HL-60 (cell line): ENCODE results near the gene LRATD1.

Experiments used
- DNase-seq, 2 experiments: peaks; one replicate each; pipeline ENCODE4 v3.0.0-alpha.2; 2010 to 2020; ENCODE audit warnings: low read depth in 1 of 2, low spot score in 1 of 2
- H3K27ac ChIP-seq: fragments of 250-450 bp; sonication (Bioruptor Pico); replicated peaks from 2 replicates; pipeline ENCODE4 v1.5.1; 2020; ENCODE audit warnings: mild to moderate bottlenecking, moderate library complexity
- H3K27me3 ChIP-seq: fragments of 250-450 bp; sonication (Bioruptor Pico); 2 replicates; pipeline ENCODE4 v1.5.1; 2021; ENCODE audit warnings: mild to moderate bottlenecking, moderate library complexity; ENCODE audit not compliant: insufficient read depth, poor library complexity, severe bottlenecking
- H3K4me3 ChIP-seq: replicated peaks from 2 replicates; pipeline ENCODE4 v1.5.1; 2011; ENCODE audit warnings: mild to moderate bottlenecking, control low read depth, low read length; ENCODE audit not compliant: insufficient read depth
- CTCF ChIP-seq: IDR thresholded peaks from one replicate; pipeline ENCODE4 v1.5.1; 2011; ENCODE audit warnings: low read length, control low read depth, inconsistent platforms; ENCODE audit not compliant: insufficient read depth
- GABPA ChIP-seq: IDR thresholded peaks from 2 replicates; pipeline ENCODE4 v1.6.1; 2012; ENCODE audit warnings: low read depth
- POLR2AphosphoS5 ChIP-seq: IDR thresholded peaks from 2 replicates; pipeline ENCODE4 v1.6.1; 2012; ENCODE audit warnings: low read depth
- REST ChIP-seq: IDR thresholded peaks from 2 replicates; pipeline ENCODE4 v1.6.1; 2012; ENCODE audit warnings: low read depth; ENCODE audit not compliant: insufficient replicate concordance
- SPI1 ChIP-seq: IDR thresholded peaks from 2 replicates; pipeline ENCODE4 v1.6.1; 2012; ENCODE audit warnings: low read depth, mild to moderate bottlenecking, borderline replicate concordance

LRATD1 gene

GRCh38 chr2:14608245-14608644, 24.3 kb upstream of the LRATD1 start:
- Histone ChIP-seq H3K27me3 (no peaks in the 10 kb centered on the region), H3K27ac (no peak overlapping the region), H3K4me3 (no peak overlapping the region)
- no peak for DNase-seq
- TF ChIP-seq REST = no peak
- no peak for TF ChIP-seq GABPA
- TF ChIP-seq SPI1 = no peak
- no peak for TF ChIP-seq CTCF
- TF ChIP-seq POLR2AphosphoS5 = no peak

DNA sequence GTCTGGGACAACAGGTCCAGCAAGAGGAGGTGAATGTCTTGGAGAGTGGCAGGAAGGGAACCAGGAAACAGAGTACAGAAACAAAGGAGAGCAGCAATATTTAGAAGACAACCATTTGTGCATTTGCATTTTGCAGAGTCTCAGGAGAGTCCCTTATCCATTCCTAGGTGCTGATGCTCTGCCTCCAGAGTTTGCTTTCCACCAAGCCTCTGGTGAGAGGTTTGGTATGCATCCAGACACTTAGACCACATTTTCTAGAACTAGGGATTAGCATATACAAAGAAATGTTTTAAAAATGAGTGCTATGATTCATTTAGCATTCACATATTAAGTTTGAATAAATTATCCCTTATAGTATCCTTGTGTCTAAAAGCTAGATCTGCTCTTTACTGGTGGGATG, 18.5 kb upstream of the LRATD1 start:
- no peaks in the 10 kb centered on the region for H3K27me3 ChIP-seq
- DNase-seq = no peak
- H3K27ac ChIP-seq = no peak overlapping the region
- no peak for TF ChIP-seq CTCF
- TF ChIP-seq REST = no peak
- TF ChIP-seq POLR2AphosphoS5 = no peak
- no peak for TF ChIP-seq GABPA
- TF ChIP-seq SPI1 = no peak
- no peak overlapping the region for H3K4me3 ChIP-seq

DNA sequence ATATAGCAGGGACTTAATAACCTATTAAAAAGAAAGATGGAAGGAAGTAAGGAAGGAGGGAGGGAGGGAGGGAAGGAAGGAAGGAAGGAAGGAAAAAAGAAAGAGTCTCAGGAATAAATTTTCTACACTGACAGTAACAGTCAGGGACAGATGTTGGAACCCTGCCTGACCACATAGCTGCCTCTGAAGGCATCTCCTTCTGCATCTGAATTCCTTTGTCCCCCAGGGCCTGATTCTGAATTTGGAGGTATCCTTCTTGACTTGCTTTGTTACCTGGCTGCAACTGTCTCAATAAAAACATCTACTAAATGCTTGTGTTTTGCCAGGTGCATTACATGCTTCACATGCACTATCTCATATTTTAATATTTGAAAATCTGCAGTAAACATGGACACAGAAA, 17.4 kb upstream of the LRATD1 start:
- no peak for DNase-seq
- no peak for TF ChIP-seq SPI1
- TF ChIP-seq GABPA = no peak
- TF ChIP-seq CTCF = no peak
- no peak for TF ChIP-seq REST
- no peak for TF ChIP-seq POLR2AphosphoS5
- H3K27me3 ChIP-seq = no peaks in the 10 kb centered on the region
- H3K27ac ChIP-seq = no peak overlapping the region
- no peak overlapping the region for H3K4me3 ChIP-seq
